ENCODE data around the gene PFKFB3.

Gene PFKFB3

GRCh38 chr10:6256439-6256838, 53.7 kb downstream of the PFKFB3 start:
- H3K4me3 ChIP-seq (ENCODE audit: low read depth, low read length), result no peak overlapping the region
- no peaks in the 10 kb centered on the region for H3K9me3 ChIP-seq (ENCODE audit: severe bottlenecking)
- TF ChIP-seq CTCF (IDR thresholded peaks at IDR 0.05; ENCODE audit: low read depth, low read length), result no peak
- no peak overlapping the region for H3K27ac ChIP-seq
- H3K27me3 ChIP-seq (ENCODE audit: insufficient read depth, low read depth, severe bottlenecking), result peaks cover 11% of the 10 kb centered on the region
- no peaks in the 10 kb centered on the region for H3K36me3 ChIP-seq
- no peak for DNase-seq

- H3K4me3 ChIP-seq (ENCODE audit: low read depth, low read length), result no peak overlapping the region
- TF ChIP-seq CTCF (IDR thresholded peaks at IDR 0.05; ENCODE audit: low read depth, low read length), result no peak
- H3K27ac ChIP-seq, result no peak overlapping the region
- H3K36me3 ChIP-seq, result no peaks in the 10 kb centered on the region
- peaks cover 11% of the 10 kb centered on the region for H3K27me3 ChIP-seq (ENCODE audit: insufficient read depth, low read depth, severe bottlenecking)
- H3K9me3 ChIP-seq (ENCODE audit: severe bottlenecking), result no peaks in the 10 kb centered on the region
- DNase-seq, result no peak
These were observed 56.4 kb downstream of the PFKFB3 start for GRCh38 chr10:6259153-6259552.

- DNase-seq, result no peak
- no peaks in the 10 kb centered on the region for H3K9me3 ChIP-seq (ENCODE audit: severe bottlenecking)
- TF ChIP-seq CTCF (IDR thresholded peaks at IDR 0.05; ENCODE audit: low read depth, low read length), result no peak
- no peaks in the 10 kb centered on the region for H3K36me3 ChIP-seq
- no peak overlapping the region for H3K4me3 ChIP-seq (ENCODE audit: low read depth, low read length)
- no peak overlapping the region for H3K27ac ChIP-seq
- peaks cover 13% of the 10 kb centered on the region for H3K27me3 ChIP-seq (ENCODE audit: insufficient read depth, low read depth, severe bottlenecking)
These were observed 58.1 kb downstream of the PFKFB3 start for GRCh38 chr10:6260843-6261242.

- DNase-seq, result no peak
- no peaks in the 10 kb centered on the region for H3K9me3 ChIP-seq (ENCODE audit: severe bottlenecking)
- no peak for TF ChIP-seq CTCF (IDR thresholded peaks at IDR 0.05; ENCODE audit: low read depth, low read length)
- H3K27me3 ChIP-seq (ENCODE audit: insufficient read depth, low read depth, severe bottlenecking), result peaks cover 12% of the 10 kb centered on the region
- H3K27ac ChIP-seq, result no peak overlapping the region
- no peak overlapping the region for H3K4me3 ChIP-seq (ENCODE audit: low read depth, low read length)
- H3K36me3 ChIP-seq, result no peaks in the 10 kb centered on the region
These were observed 65.2 kb downstream of the PFKFB3 start for GRCh38 chr10:6267941-6268340.

GRCh38 chr10:6269432-6269831, 66.7 kb downstream of the PFKFB3 start:
- Histone ChIP-seq H3K36me3 (no peaks in the 10 kb centered on the region), H3K27me3 (ENCODE audit: insufficient read depth, low read depth, severe bottlenecking) (peaks cover 12% of the 10 kb centered on the region), H3K4me3 (ENCODE audit: low read depth, low read length) (no peak overlapping the region), H3K9me3 (ENCODE audit: severe bottlenecking) (no peaks in the 10 kb centered on the region), H3K27ac (no peak overlapping the region)
- DNase-seq, result no peak
- TF ChIP-seq CTCF (IDR thresholded peaks at IDR 0.05; ENCODE audit: low read depth, low read length), result no peak
